ENCODE results near the gene PGAP6. TPM values are rescaled to one million over a fixed set of nuclear protein-coding genes. Genes with fewer than 3 reads are reported as not detected.

PGAP6 gene
- total and polyA plus RNA-seq, 2 experiments from 2014 or later: 133 to 205 TPM

GRCh38 chr16:324451-325334, 57.1 kb downstream of the PGAP6 start:
- peaks cover 93% of the 10 kb centered on the region for H3K79me2 ChIP-seq
- no peaks in the 10 kb centered on the region for H3K9me3 ChIP-seq (ENCODE audit: low read depth)
- H3K27me3 ChIP-seq: no peaks in the 10 kb centered on the region
- no peak overlapping the region for H3K4me2 ChIP-seq
- no peaks in the 10 kb centered on the region for H3K9me2 ChIP-seq (replicated peaks; ENCODE audit: insufficient read depth)
- H3K4me3 ChIP-seq: no peak overlapping the region
- H3K36me3 ChIP-seq (replicated peaks; ENCODE audit: insufficient read depth, low read depth): no peaks in the 10 kb centered on the region
- peaks cover 17% of the 10 kb centered on the region for H4K20me1 ChIP-seq (ENCODE audit: insufficient read depth, poor library complexity, severe bottlenecking)
- TF ChIP-seq CTCF (IDR thresholded peaks at IDR 0.05; ENCODE audit: poor library complexity): no peak
- no peak for TF ChIP-seq EZH2 (IDR thresholded peaks at IDR 0.05; ENCODE audit: borderline replicate concordance)
- TF ChIP-seq EZH2phosphoT487 (IDR thresholded peaks at IDR 0.05; ENCODE audit: low read depth, severe bottlenecking, unreplicated experiment): no peak
- peak; percentile 43 for DNase-seq (ENCODE audit: low spot score)
- peaks cover 12% of the 10 kb centered on the region for H3K4me1 ChIP-seq (ENCODE audit: insufficient read depth)
- peak overlapping the region; percentile 37 for H3K27ac ChIP-seq
- WGBS (ENCODE audit: low lambda C conversion rate, missing lambda C conversion rate): 86% methylated on average over 40 of the region's 55 CpGs
- no peak overlapping the region for H2AFZ ChIP-seq

- Histone ChIP-seq H3K4me1 (ENCODE audit: insufficient read depth) (peaks cover 12% of the 10 kb centered on the region), H3K9me2 (replicated peaks; ENCODE audit: insufficient read depth) (no peaks in the 10 kb centered on the region), H3K27ac (peak overlapping the region; percentile 37), H3K36me3 (replicated peaks; ENCODE audit: insufficient read depth, low read depth) (no peaks in the 10 kb centered on the region), H3K79me2 (peaks cover 93% of the 10 kb centered on the region), H3K9me3 (ENCODE audit: low read depth) (no peaks in the 10 kb centered on the region), H3K27me3 (no peaks in the 10 kb centered on the region), H4K20me1 (ENCODE audit: insufficient read depth, poor library complexity, severe bottlenecking) (peaks cover 18% of the 10 kb centered on the region), H2AFZ (no peak overlapping the region), H3K4me2 (no peak overlapping the region), H3K4me3 (no peak overlapping the region)
- 90% methylated on average over 17 of the region's 17 CpGs for WGBS (ENCODE audit: low lambda C conversion rate, missing lambda C conversion rate)
- TF ChIP-seq EZH2phosphoT487 (IDR thresholded peaks at IDR 0.05; ENCODE audit: low read depth, severe bottlenecking, unreplicated experiment) (no peak), EZH2 (IDR thresholded peaks at IDR 0.05; ENCODE audit: borderline replicate concordance) (no peak), CTCF (IDR thresholded peaks at IDR 0.05; ENCODE audit: poor library complexity) (no peak)
- DNase-seq (ENCODE audit: low spot score): no peak
These were observed 57.7 kb downstream of the PGAP6 start for GRCh38 chr16:324201-324450.

GRCh38 chr16:322476-323143, 59.2 kb downstream of the PGAP6 start:
- WGBS (ENCODE audit: low lambda C conversion rate, missing lambda C conversion rate): 94% methylated on average over 13 of the region's 13 CpGs
- Histone ChIP-seq H3K9me3 (ENCODE audit: low read depth) (no peaks in the 10 kb centered on the region), H3K4me3 (no peak overlapping the region), H3K36me3 (replicated peaks; ENCODE audit: insufficient read depth, low read depth) (no peaks in the 10 kb centered on the region), H4K20me1 (ENCODE audit: insufficient read depth, poor library complexity, severe bottlenecking) (peaks cover 29% of the 10 kb centered on the region), H3K27me3 (no peaks in the 10 kb centered on the region), H2AFZ (no peak overlapping the region), H3K79me2 (peaks cover 93% of the 10 kb centered on the region), H3K9me2 (replicated peaks; ENCODE audit: insufficient read depth) (no peaks in the 10 kb centered on the region), H3K27ac (no peak overlapping the region), H3K4me2 (no peak overlapping the region), H3K4me1 (ENCODE audit: insufficient read depth) (peaks cover 8% of the 10 kb centered on the region)
- TF ChIP-seq CTCF (IDR thresholded peaks at IDR 0.05; ENCODE audit: poor library complexity): no peak
- TF ChIP-seq EZH2 (IDR thresholded peaks at IDR 0.05; ENCODE audit: borderline replicate concordance): no peak
- TF ChIP-seq EZH2phosphoT487 (IDR thresholded peaks at IDR 0.05; ENCODE audit: low read depth, severe bottlenecking, unreplicated experiment): no peak
- no peak for DNase-seq (ENCODE audit: low spot score)

Measured in hepatocyte (in vitro differentiated cells).